ENCODE results near the gene SLC66A1. TPM values are rescaled to one million over a fixed set of nuclear protein-coding genes. Genes with fewer than 3 reads are reported as not detected.

Gene SLC66A1
- total RNA-seq, 1 donor from 2014 or later = 4.8 TPM

DNA sequence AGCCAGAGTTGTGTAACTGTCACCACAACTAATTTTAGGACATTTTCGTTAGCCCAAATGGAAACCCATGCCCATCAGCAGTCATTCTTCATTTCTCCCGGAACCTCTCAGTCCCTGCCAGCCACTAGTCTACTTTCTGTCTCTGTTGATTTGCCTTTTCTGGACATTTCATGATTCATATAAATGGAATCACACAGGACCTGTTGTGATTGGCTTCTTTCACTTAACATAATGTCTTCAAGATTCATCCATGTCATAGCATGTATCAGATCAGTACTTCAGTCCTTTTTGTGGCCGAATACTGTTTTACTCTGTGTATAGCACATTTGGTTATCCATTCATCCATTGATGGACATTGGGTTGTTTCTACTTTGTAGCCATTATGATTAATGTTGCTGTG is 7.1 kb downstream of the SLC66A1 start:
- Histone ChIP-seq H3K9ac (no peak overlapping the region), H3K4me2 (no peak overlapping the region), H3K79me2 (ENCODE audit: low read depth) (no peaks in the 10 kb centered on the region), H3K4me3 (no peak overlapping the region), H3K4me1 (no peaks in the 10 kb centered on the region), H3K27ac (no peak overlapping the region), H3K36me3 (no peaks in the 10 kb centered on the region), H3K9me3 (ENCODE audit: low read depth) (no peaks in the 10 kb centered on the region), H3F3A (ENCODE audit: low read depth) (no peaks in the 10 kb centered on the region), H4K20me1 (ENCODE audit: low read depth) (peaks cover 12% of the 10 kb centered on the region), H3K27me3 (no peaks in the 10 kb centered on the region), H2AFZ (replicated peaks) (no peak overlapping the region)
- Mint-ChIP-seq H3K4me3 (no peak overlapping the region), H3K9me3 (no peaks in the 10 kb centered on the region), H3K36me3 (peaks cover 8% of the 10 kb centered on the region), H3K27me3 (ENCODE audit: insufficient read depth, low read depth) (peaks cover 2% of the 10 kb centered on the region), H3K4me1 (peaks cover 7% of the 10 kb centered on the region), H3K27ac (no peak overlapping the region)
- DNase-seq (ENCODE audit: low spot score) = no peak
- TF ChIP-seq EZH2phosphoT487 (IDR thresholded peaks at IDR 0.05) = no peak
- TF ChIP-seq EZH2 (IDR thresholded peaks at IDR 0.05) = no peak
- TF ChIP-seq CTCF (IDR thresholded peaks at IDR 0.05) = no peak

DNA sequence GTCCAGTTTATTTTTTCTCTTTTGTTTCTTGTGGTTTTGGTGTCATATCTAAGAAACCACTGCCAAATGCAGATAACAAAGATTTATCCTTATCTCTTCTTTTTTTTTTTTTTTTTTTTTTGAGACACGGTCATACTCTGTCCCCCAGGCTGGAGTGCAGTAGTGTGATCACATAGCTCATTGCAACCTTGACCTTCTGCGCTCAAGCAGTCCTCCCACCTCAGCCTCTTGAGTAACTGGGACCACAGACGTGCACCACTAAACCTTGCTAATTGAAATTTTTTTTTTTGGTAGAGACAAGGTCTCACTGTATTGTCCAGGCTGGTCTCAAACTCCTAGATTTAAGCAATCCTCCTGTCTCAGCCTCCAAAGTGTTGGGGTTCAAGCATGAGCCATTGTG is 8.9 kb downstream of the SLC66A1 start:
- H3K4me3 Mint-ChIP-seq = no peak overlapping the region
- no peak overlapping the region for H3K27ac Mint-ChIP-seq
- H3K79me2 ChIP-seq (ENCODE audit: low read depth) = no peaks in the 10 kb centered on the region

GRCh38 chr1:19322481-19322880 is 10.4 kb downstream of the SLC66A1 start:
- Mint-ChIP-seq H3K4me1 (no peaks in the 10 kb centered on the region), H3K27ac (no peak overlapping the region)
- no peaks in the 10 kb centered on the region for H3K36me3 ChIP-seq

More for the DNA sequence above, 8.9 kb downstream of the SLC66A1 start:
- no peak for DNase-seq (ENCODE audit: low spot score)
- peaks cover 12% of the 10 kb centered on the region for H4K20me1 ChIP-seq (ENCODE audit: low read depth)
- no peak overlapping the region for H2AFZ ChIP-seq (replicated peaks)
- Mint-ChIP-seq H3K36me3 (peaks cover 8% of the 10 kb centered on the region), H3K4me1 (peaks cover 2% of the 10 kb centered on the region), H3K27me3 (ENCODE audit: insufficient read depth, low read depth) (peaks cover 2% of the 10 kb centered on the region), H3K9me3 (no peaks in the 10 kb centered on the region)
- no peak overlapping the region for H3K4me3 ChIP-seq
- H3K27me3 ChIP-seq = no peaks in the 10 kb centered on the region
- H3K9me3 ChIP-seq (ENCODE audit: low read depth) = no peaks in the 10 kb centered on the region
- no peak overlapping the region for H3K4me2 ChIP-seq
- H3K27ac ChIP-seq = no peak overlapping the region
- no peak for TF ChIP-seq CTCF (IDR thresholded peaks at IDR 0.05)
- TF ChIP-seq EZH2 (IDR thresholded peaks at IDR 0.05) = no peak
- TF ChIP-seq EZH2phosphoT487 (IDR thresholded peaks at IDR 0.05) = no peak
- H3F3A ChIP-seq (ENCODE audit: low read depth) = no peaks in the 10 kb centered on the region
- H3K4me1 ChIP-seq = no peaks in the 10 kb centered on the region
- H3K9ac ChIP-seq = no peak overlapping the region
- H3K36me3 ChIP-seq = no peaks in the 10 kb centered on the region

More at GRCh38 chr1:19322481-19322880, 10.4 kb downstream of the SLC66A1 start:
- peaks cover 5% of the 10 kb centered on the region for H4K20me1 ChIP-seq (ENCODE audit: low read depth)
- H3K9ac ChIP-seq = no peak overlapping the region
- H3K9me3 Mint-ChIP-seq = no peaks in the 10 kb centered on the region
- peaks cover 2% of the 10 kb centered on the region for H3K27me3 Mint-ChIP-seq (ENCODE audit: insufficient read depth, low read depth)
- H3K4me1 ChIP-seq = no peaks in the 10 kb centered on the region
- DNase-seq (ENCODE audit: low spot score) = no peak
- TF ChIP-seq CTCF (IDR thresholded peaks at IDR 0.05) (no peak), EZH2 (IDR thresholded peaks at IDR 0.05) (no peak), EZH2phosphoT487 (IDR thresholded peaks at IDR 0.05) (no peak)
- no peak overlapping the region for H3K4me2 ChIP-seq
- H3K27me3 ChIP-seq = no peaks in the 10 kb centered on the region
- no peak overlapping the region for H2AFZ ChIP-seq (replicated peaks)
- no peaks in the 10 kb centered on the region for H3K79me2 ChIP-seq (ENCODE audit: low read depth)
- peaks cover 9% of the 10 kb centered on the region for H3K36me3 Mint-ChIP-seq
- H3F3A ChIP-seq (ENCODE audit: low read depth) = no peaks in the 10 kb centered on the region
- H3K27ac ChIP-seq = no peak overlapping the region
- H3K4me3 ChIP-seq = no peak overlapping the region
- no peak overlapping the region for H3K4me3 Mint-ChIP-seq
- no peaks in the 10 kb centered on the region for H3K9me3 ChIP-seq (ENCODE audit: low read depth)
